HG02852 (cell line): ENCODE data around the gene IRF2BPL.

ENCODE experiments used
- ATAC-seq: cut with Tn5 transposase; IDR thresholded peaks from one replicate; pipeline ENCODE4 v1.9.1; 2021; ENCODE audit warnings: mild to moderate bottlenecking, moderate library complexity; ENCODE audit not compliant: unreplicated experiment

Gene IRF2BPL

DNA sequence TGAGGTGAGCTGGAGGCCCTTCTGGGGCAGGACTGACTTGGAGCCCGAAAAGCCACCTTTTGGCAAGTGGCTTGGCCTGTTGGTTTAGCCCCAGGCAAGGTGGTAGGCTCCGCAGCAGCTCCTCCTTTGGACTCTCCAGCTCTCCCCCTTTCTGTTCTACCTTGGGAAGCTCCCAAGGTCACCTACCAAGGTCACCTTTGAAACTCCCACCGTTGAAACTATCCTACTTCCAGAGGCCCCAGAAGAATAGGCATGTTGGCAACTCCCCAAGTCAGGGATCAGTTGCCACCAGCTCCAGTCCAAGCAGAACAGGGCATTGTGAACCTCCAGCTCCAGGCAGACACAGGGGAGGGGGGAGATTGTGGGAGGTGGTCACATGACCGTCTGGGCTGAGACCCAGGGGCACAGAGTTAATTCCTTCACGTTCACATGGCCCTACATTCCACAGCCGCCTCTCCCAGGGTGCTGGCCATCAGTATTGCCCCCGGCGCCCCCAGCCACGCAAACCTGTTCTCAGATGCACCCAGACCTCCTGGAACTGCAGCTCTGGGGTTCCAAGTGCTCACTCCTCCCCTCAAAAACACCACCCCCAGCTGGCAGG, 14.4 kb downstream of the IRF2BPL start:
- no peak for ATAC-seq

DNA sequence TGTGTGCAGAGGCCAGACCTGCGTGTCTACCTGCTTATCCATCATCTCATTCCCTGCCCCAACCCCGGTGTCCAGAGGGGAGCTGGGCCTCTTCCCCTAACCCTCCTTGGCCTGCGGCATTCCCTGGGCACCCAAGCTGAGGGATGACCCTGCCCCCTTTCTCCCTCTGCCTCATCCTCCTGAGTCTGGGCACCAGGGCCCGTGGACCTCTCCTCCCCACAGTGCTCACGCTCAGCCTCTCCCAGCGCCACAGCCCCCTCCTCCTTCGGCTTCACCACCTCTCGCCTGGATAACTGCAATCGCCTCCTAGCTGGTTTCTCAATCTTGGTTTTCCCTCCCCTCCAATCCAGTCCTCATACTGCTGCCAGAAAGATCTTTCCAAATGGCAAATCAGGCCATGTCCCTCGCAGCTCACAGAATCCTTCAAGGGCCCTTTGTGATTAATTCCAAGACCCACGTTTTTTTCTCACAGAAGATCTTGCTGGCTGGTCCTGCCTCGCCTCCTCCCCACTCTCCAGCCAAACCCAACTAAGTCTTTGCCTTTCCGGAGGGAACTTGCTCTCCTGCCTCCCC, 16.2 kb downstream of the IRF2BPL start:
- ATAC-seq: no peak

DNA sequence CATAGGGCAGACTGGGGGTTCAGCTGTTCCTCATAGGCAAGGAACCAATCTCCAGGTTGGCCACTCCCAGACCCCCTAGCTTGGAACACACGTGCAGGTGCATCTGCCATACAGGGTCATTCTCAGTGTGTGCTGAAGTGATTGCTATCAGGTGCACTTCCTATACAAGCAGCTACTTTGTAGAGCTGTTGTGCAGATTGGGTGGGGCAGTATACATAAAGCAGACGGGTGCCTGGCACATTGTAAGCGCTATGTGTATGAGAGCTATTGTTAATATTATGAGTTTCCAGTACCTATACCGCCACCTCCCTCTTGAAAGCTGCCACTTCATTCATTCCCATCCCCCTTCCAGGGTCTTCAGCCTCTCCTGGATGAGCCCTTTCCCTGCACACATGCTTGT, 17.3 kb downstream of the IRF2BPL start:
- ATAC-seq: no peak

DNA sequence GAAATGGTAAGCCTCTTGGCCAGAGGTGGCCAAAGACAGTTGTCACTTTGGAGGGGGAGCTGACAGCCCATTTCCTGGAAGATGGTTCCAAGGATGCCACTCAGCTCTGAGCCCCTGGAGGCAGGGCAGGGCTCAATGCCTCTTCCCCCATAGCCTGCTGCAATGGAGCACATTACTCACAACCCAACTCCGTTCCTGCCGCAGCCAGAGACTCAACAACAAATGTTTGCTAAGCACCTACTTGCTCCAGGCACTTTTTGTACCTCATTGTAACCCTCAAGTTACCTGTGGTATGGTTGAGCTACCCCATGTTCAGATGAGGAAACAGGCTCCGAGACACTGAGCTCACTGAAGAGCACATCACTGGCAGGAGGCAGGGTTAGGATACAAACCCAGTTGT, 19.5 kb downstream of the IRF2BPL start:
- no peak for ATAC-seq

DNA sequence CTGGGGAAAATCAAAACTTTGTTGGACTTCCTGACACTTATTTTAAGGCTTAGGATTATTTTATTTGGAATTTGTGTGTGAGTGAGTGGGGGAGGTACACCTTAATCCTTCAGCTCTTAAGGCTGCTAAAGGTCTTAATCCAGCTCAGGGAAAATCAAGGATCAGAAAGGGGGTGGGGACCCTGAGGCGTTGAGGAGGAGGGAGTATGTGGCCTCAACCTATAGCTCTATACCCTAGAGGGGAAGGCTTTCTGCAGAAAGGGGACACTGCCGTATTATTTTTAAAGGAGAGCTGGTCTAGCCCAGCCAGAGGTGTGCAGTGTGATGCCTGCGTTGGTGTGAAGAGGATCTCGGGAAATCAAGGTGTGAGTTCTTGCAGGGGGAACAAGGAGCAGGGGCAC, 20.0 kb downstream of the IRF2BPL start:
- ATAC-seq: no peak

DNA sequence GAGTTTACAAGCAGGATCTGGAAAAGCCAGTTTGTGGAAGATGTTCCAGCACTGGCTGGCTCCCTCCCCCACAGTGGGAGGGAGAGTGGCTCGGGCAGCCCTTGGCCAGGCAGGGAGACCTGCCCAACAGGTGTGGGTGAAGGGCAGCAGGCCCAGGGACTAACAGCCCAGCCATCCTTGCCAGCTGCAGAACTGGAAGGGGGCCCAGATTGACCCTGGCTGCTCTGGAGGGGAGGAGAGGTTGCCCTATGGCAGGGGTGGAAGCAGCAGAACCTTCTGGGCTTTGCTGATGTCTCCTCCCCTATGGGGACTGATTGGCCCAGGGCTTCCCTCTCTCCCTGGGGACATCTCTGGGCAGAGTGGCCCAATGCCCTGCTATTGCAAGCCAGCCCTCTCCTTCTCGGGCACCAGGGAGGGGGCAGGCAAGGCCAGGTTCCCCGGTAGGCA, 20.5 kb downstream of the IRF2BPL start:
- no peak for ATAC-seq

DNA sequence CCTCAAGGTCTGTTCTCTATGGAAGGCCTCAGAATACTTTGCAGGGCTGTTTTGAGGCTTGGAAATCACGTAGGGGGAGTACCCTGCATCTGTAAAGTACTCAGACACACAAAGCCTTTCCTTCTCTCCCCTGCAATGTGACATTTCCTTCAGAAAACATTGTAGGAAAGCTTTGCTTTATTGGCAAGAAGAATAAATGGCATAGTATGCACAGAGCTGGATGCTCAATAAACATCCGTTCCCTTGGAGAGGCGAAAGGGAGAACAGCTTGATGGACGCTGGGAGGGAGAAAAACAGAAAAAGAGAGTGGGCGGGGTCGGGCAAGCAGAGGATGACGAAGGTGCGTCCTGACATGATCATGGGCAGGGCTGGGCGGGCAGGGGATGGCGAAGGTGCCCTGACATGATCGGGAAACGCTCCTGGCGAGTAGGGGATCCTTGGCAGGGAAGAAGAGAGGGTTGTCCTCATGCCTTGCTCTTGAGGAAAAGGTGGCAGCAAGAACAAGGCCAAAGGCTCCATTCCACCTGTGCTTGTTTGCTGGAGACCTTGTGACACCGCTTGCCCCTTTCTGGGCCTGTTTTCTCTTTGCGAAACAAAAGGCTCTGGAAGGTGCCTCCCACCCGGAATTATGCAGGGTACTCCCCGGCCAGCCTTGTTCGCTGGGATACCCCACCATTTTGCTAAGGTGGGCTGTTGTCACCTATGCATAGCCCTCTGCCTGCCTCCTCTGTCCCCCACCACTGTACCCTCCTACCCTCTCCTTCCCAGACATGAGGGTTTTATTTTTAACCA, 21.1 kb downstream of the IRF2BPL start:
- no peak for ATAC-seq

DNA sequence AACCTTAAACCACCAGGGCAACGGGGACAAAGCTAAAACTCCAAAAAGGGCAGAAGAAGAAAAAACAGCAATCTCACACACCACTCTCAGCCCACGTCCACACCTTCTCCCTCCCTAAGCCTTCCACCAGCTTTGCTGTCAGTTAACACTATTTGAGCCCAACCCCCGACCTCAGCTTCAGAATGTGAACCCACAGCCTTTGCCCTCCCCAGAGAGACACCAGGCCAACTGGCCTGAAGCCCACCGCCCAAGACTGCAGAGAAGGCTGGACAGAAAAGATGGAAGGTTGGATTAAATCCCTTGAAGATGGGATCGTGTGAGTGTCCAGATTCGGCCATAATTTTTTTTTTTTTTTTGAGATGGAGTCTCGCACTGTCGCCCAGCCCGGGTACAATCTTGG, 22.4 kb downstream of the IRF2BPL start:
- ATAC-seq: no peak

DNA sequence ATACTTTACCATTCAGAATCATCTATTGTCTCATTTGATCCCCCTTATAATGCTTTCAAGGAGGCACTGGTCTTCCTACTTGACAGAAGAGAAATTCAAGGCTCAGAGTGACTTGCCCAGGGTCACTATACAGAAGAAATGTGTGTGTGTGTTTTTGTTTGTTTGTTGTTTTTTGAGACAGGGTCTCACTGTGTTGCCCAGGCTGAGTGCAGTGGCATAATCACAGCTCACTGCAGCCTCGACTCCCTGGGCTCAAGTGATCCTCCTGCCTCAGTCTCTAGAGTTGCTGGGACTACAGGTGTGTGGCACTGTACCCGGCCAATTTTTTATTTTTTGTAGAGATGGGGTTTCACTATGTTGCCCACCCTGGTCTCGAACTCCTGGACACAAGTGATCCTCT, 22.9 kb downstream of the IRF2BPL start:
- ATAC-seq: no peak

DNA sequence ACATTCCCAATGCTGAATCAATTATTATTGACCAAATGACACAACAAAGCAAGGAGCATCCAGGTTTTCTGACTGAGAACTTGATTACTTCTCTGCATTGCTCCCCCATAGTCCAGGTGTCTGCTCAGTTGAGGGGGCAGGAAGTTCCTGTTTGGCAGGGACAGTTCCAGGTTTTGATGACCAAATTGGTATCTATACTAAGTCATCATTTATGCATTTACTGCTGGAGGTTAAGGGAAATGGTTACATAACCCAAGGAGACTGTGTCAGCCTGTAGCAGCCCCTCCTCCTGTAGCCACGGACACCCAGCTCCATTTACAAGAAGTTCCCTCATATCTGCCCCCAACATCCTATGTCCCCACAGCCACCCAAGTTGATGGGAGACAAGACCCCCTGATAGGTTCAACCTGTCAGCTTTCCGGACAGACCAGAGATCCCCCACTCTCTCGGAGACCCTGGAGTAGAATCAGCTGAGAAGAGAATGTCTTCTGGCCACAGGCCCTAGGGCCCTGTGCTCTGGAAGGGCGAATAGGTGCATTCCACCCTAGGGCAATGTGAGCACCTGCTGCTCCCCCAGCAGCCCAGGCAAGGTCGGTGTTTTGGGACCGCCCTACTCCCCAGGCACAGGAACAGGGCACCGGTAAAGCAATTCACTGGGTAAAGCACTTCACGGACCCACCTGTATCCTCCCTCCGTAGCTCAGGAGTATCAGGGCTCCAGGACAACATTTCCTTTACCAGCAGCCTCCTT, 23.6 kb downstream of the IRF2BPL start:
- no peak for ATAC-seq

DNA sequence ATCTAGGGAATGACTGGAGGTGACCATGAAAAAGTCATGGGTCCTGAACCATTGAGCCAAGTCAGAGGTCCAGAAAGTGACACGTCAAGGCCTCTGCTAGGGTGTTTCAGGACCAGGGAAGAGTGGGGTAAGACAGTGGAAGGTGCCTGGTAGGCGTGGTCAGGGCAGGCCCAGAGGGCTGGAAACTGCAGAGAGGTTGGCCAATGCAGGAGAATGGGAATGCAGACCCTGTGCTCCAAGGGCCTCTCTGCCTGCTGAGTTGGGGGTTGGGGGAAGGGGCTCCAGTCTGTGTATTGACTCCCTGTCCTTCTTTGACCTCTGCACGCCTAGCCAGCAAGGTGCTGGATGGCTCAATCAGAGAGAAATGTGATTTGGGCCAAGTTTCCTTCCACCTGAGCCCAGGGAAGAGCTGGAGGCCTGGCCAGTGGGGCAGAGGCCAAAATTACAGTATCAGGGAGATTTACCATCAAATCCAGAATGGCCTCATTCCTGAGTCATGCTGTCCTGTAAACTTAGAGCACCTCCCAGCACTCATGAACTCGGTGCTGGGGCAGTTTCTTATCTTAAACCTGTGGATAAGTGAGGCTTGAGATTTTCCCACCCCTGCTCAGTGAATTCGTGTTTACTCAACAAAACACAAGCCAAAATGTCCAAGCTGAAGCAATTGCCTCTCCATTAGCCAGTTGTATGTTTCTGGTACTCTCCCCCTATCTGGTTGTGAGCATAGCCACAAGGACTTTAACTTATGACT, 24.4 kb downstream of the IRF2BPL start:
- no peak for ATAC-seq

DNA sequence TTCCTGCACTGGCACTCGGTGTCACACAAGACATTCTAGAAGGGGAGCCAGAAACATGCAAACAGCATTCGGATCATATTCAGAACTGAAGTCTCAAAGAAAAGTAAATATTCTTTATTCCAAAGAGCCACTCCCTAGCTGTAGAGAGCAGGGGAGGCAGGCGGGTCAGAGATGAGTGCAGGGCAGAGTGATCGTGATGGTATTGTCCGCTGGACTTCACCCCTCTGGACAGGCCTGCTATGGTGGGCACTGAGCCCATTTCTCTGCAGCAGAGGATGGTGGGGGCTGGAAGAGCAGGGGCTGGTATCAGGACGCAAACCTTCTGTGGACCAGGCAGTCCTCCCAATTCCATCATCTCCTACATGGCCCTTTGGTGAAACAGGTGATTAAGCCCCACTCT, 25.6 kb downstream of the IRF2BPL start:
- ATAC-seq: no peak

DNA sequence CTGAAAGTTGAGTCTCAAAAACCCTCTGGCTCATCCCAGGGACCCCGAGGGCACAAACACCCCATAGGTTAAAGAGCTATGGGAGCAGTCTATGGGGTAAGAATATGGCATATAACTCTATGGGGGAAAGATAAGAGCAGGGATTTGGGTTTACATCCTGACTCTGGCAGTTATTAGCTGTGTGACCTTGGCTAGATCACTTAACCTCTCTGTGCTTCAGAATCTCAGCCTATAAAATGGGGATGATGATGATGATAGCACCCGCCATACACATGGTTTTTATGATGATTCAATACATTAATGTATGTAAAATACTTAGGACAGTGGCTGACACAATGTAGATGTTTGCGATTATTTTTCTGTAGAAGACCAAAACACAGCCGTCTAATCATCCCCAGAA, 26.2 kb downstream of the IRF2BPL start:
- ATAC-seq: no peak

DNA sequence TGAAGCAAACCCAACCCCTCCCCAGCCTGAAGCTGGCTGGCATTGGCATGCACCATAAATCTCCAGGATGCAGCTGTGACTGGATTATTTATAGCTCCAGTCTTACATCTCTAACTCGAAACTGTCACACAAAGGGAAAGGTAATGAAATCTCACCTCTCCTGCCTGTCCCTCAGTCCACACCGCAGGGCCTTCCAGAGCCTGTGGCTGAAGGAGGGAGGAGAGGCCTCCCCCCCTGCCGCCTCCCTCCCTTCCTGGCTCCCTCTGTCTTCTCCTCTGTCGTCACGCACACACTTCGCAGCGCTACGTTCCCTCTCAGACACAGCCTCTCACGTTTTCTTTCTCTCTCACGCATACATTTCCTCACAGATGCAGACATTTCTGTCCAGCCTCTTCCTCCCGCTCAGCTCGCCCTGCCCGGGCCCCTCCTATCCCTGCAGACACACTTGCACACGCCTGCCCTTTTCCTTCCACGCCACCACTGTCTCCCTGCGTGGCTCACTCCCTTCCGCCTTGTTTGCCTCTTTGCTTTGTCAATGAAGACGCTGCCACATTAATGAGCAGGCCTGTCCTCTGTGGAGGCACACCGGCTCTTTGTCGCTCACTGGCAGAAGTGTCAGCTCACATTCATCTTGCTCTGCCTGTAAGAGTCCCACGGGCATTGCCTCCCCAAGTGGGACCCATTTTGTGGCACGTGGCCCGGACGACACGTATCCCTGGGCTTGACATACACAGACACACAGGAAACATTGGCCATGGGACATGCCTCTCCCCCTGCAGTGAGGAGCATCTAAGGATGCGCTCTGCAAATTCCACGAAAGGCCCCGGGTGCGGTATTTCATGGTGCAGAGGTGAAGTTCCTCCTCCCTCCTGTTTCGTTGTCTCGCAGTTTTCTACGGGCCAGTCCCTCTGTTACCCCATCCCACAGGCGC, 27.9 kb downstream of the IRF2BPL start:
- ATAC-seq: peak; percentile 47

DNA sequence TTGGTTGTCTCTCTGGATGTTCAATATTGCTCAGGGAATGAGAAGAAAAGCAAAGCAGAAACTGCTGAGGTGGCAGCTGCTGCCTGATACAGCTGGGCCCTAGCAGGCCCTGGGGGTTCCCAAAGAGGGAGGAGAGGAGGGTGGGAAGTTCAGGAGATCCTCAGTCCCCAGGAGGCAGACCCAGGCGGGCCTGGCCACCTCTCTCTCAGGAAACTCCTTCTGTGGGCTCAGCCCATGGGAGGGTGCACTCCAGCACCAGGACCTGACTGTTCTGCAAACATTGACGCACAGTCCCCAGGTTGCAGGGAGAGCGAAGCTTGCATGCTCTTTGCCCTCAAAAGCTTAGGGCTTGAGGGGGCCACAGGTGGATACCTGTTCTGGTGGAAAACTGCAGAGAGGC, 29.6 kb downstream of the IRF2BPL start:
- ATAC-seq: no peak

DNA sequence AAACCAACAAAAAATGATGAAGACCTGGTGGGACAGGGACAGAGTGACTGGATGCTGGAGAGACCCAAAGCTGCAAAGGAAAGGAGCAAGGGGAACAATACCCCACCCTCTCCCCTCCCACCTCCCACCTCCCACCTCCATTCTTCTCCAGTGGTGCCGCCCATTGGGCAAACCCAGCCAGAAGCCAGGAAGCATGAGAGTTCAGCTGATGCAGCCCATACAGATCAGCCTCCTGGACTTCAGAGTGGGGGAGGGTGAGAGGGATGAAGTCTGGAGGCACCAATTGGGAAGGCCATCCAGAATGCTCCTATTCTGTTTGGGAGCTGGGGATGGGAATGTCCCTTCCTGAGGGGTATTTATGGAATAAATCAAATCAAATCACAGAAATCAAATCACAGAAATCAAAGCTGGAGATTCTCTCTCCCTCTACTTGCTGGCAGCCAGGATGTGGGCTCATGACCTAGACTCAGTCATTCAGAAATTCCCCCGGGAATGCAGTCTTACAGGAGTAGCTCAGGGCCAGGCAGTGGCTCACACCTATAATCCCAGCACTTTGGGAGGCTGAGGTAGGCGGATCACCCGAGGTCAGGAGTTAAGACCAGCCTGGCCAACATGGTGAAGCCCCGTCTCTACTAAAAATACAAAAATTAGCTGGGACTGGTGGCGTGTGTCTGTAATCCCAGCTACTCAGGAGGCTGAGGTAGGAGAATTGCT, 31.1 kb downstream of the IRF2BPL start:
- ATAC-seq: no peak

DNA sequence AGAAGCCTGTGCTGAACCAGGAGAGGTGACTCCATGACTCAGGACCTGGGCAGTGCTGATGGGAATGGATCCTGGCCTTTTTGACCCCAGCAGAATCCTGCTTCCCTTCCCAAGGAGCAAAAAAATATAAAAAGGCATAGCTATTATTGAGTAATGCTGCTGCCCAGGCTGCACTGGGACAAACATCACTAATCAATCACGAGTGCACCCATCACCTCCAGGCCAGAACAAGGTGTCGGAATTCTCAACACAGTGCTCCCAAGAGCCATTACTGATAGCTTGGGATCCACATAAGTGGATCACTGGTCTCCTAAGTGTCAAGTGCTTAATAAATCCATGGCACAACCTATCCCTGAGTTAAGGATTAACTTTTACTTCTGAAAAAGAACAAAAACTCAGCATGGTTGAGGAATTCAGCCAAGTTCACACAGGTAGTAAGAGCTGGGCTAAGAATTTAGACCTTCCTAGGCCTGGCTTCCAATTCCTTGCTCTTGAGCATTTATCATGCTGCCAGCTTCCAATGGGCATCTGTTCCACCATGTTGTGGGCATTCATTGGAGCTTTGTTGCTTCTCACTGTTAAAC, 31.9 kb downstream of the IRF2BPL start:
- no peak for ATAC-seq

DNA sequence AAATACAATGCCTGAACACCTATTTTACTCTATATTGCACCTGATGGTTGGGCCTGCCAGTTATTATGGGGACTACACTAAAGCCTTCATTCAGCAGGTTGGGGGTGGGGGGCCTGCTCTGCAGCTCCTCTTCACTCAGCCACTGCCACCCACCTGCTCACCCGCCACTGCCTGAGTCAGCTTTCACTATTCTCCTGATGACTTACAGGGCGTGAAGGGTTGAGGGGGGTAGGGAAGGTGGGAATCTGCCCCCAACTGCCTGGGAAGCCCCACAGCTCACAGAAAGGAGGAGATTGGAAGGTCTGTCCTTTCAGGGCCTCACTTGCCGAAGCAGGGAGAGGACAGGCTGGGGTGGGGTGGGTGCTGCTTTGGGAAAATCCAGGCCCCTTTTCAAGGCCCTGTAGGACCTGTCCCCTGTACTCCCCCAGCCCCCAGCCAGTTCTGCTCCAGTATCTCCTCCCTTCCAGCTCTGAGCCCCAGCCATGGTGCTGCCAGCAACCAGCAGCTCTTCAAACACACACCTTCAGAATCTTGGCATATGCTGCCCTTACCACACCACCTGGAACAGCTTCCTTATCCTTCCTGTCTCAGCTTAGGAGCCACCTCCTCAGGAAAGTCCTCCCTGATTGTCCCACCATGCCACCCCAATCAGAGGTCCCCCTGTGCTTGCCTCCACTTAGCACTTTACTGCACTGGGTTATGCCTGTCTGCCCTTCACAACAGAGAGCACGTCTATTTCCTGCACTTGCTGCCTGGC, 33.1 kb downstream of the IRF2BPL start:
- ATAC-seq: no peak
